Activated T-helper 2 cell treated with anti-CD3 and anti-CD28 coated beads, Interferon-gamma antibody, Interleukin-2, Interleukin-4, amounts not matched to agents 10 μg/mL and 5 μg/mL and 100 μg/mL, durations not matched to agents 14 hours and 24 hours and 36 hours (primary cell): ENCODE measurements around the gene CMTR1. TPM values are rescaled to one million over a fixed set of nuclear protein-coding genes. Genes with fewer than 3 reads are reported as not detected.
"Not testable (repeated sequence)": the region's sequence is repeated elsewhere in the genome, so short reads cannot be mapped to it uniquely, and the experiment has no call there.

Experiments
- DNase-seq: peaks from one replicate; pipeline ENCODE4 v3.0.0; 2021; ENCODE audit warnings: low spot score
- H3K27ac Mint-ChIP-seq: one replicate; pipeline ENCODE4 v1.8.0; 2021; ENCODE audit warnings: mixed read lengths
- H3K27me3 Mint-ChIP-seq: one replicate; pipeline ENCODE4 v1.8.0; 2021; ENCODE audit warnings: low read depth, mixed read lengths
- H3K36me3 Mint-ChIP-seq: one replicate; pipeline ENCODE4 v1.8.0; 2021; ENCODE audit warnings: low read depth, mixed read lengths
- H3K4me1 Mint-ChIP-seq: one replicate; pipeline ENCODE4 v1.8.0; 2021; ENCODE audit warnings: low read depth, mixed read lengths
- H3K4me3 Mint-ChIP-seq: one replicate; pipeline ENCODE4 v1.8.0; 2021; ENCODE audit warnings: low read depth, mild to moderate bottlenecking, moderate library complexity, mixed read lengths
- H3K9me3 Mint-ChIP-seq: one replicate; pipeline ENCODE4 v1.8.0; 2021; ENCODE audit warnings: mixed read lengths
- intact Hi-C: fragments of 100-400 bp; cut with micrococcal nuclease; formaldehyde crosslinking; loops from one replicate; pipeline ENCODE4 v1.15.1; 2023
- total RNA-seq: library from RNA; stranded (reverse); gene quantifications from 2 replicates; pipeline ENCODE4 v1.2.3, GENCODE V29; 2022

Gene CMTR1
- total RNA-seq, 1 donor from 2014 or later: 51.8 TPM

- no peaks in the 10 kb centered on the region for H3K9me3 Mint-ChIP-seq
- no peak overlapping the region for H3K4me3 Mint-ChIP-seq
- intact Hi-C loops: no loop called here
- no peak for DNase-seq
- no peaks in the 10 kb centered on the region for H3K27me3 Mint-ChIP-seq
- H3K4me1 Mint-ChIP-seq: peaks cover 60% of the 10 kb centered on the region
- H3K36me3 Mint-ChIP-seq: peaks cover 39% of the 10 kb centered on the region
- no peak overlapping the region for H3K27ac Mint-ChIP-seq
These were observed 60.1 kb downstream of the CMTR1 start for GRCh38 chr6:37492991-37493660.

GRCh38 chr6:37493661-37493995, 60.6 kb downstream of the CMTR1 start:
- H3K36me3 Mint-ChIP-seq: peaks cover 36% of the 10 kb centered on the region
- no peak for DNase-seq
- no peak overlapping the region for H3K27ac Mint-ChIP-seq
- H3K27me3 Mint-ChIP-seq: no peaks in the 10 kb centered on the region
- H3K4me3 Mint-ChIP-seq: no peak overlapping the region
- intact Hi-C loops: no loop called here
- H3K9me3 Mint-ChIP-seq: no peaks in the 10 kb centered on the region
- H3K4me1 Mint-ChIP-seq: peaks cover 59% of the 10 kb centered on the region

GRCh38 chr6:37495244-37495934, 62.4 kb downstream of the CMTR1 start:
- intact Hi-C loops: loop anchor here (1.0 to 5.0 kb wide), 6 partner anchors 13 to 583 kb away; partner anchors contain the start of genes CMTR1 and MDGA1
- no peaks in the 10 kb centered on the region for H3K27me3 Mint-ChIP-seq

GRCh38 chr6:37496951-37497885, 64.2 kb downstream of the CMTR1 start:
- Mint-ChIP-seq H3K4me3 (no peak overlapping the region), H3K27me3 (no peaks in the 10 kb centered on the region)
- intact Hi-C loops: loop anchor here (5.0 kb wide), 3 partner anchors 65 to 585 kb away; partner anchors contain the start of genes CMTR1 and MDGA1

More at GRCh38 chr6:37495244-37495934, 62.4 kb downstream of the CMTR1 start:
- H3K4me1 Mint-ChIP-seq: peaks cover 64% of the 10 kb centered on the region
- no peaks in the 10 kb centered on the region for H3K9me3 Mint-ChIP-seq
- no peak for DNase-seq
- H3K36me3 Mint-ChIP-seq: peaks cover 39% of the 10 kb centered on the region
- H3K4me3 Mint-ChIP-seq: peak overlapping the region; percentile 28
- peak overlapping the region; percentile 94 for H3K27ac Mint-ChIP-seq

GRCh38 chr6:37499433-37500293, 66.6 kb downstream of the CMTR1 start, which contains the start of gene CCDC167:
Gene CCDC167 (minus strand): TSS chr6:37499893. CDS start chr6:37499863, 30 bp downstream.
- Mint-ChIP-seq H3K9me3 (no peaks in the 10 kb centered on the region), H3K36me3 (peaks cover 25% of the 10 kb centered on the region), H3K27me3 (no peaks in the 10 kb centered on the region), H3K4me3 (peak within 1 kb of the TSS; percentile 93), H3K4me1 (peaks cover 64% of the 10 kb centered on the region), H3K27ac (peak within 1 kb of the TSS; percentile 96)
- intact Hi-C loops: loop anchor here (1.0 to 5.0 kb wide), 5 partner anchors 17 to 587 kb away; partner anchors contain the start of genes CMTR1 and MDGA1
- DNase-seq: peak; percentile 96

More at GRCh38 chr6:37496951-37497885, 64.2 kb downstream of the CMTR1 start:
- DNase-seq: no peak
- Mint-ChIP-seq H3K36me3 (peaks cover 38% of the 10 kb centered on the region), H3K4me1 (peaks cover 55% of the 10 kb centered on the region), H3K27ac (peak overlapping the region; percentile 59), H3K9me3 (no peaks in the 10 kb centered on the region)

- Mint-ChIP-seq H3K27ac (peak overlapping the region; percentile 96), H3K27me3 (no peaks in the 10 kb centered on the region), H3K9me3 (no peaks in the 10 kb centered on the region), H3K4me3 (peak overlapping the region; percentile 93), H3K36me3 (peaks cover 22% of the 10 kb centered on the region), H3K4me1 (peaks cover 60% of the 10 kb centered on the region)
- DNase-seq: no peak
- intact Hi-C loops: no loop called here
These were observed 67.2 kb downstream of the CMTR1 start for GRCh38 chr6:37500294-37500608.

- H3K4me1 Mint-ChIP-seq: peaks cover 54% of the 10 kb centered on the region
- not testable (repeated sequence) for H3K4me3 Mint-ChIP-seq
These were observed 67.9 kb downstream of the CMTR1 start for GRCh38 chr6:37500904-37501303.

GRCh38 chr6:37501632-37502491, 68.8 kb downstream of the CMTR1 start:
- no peaks in the 10 kb centered on the region for H3K27me3 Mint-ChIP-seq
- H3K27ac Mint-ChIP-seq: peak overlapping the region; percentile 97
- H3K9me3 Mint-ChIP-seq: no peaks in the 10 kb centered on the region
- H3K4me1 Mint-ChIP-seq: peaks cover 51% of the 10 kb centered on the region
- intact Hi-C loops: no loop called here
- peaks cover 12% of the 10 kb centered on the region for H3K36me3 Mint-ChIP-seq
- DNase-seq: peak; percentile 43
- H3K4me3 Mint-ChIP-seq: peak overlapping the region; percentile 49

More at GRCh38 chr6:37500904-37501303, 67.9 kb downstream of the CMTR1 start:
- H3K36me3 Mint-ChIP-seq: peaks cover 17% of the 10 kb centered on the region
- intact Hi-C loops, H3K27me3 Mint-ChIP-seq, H3K9me3 Mint-ChIP-seq, DNase-seq: not testable (repeated sequence)
- peak overlapping the region; percentile 96 for H3K27ac Mint-ChIP-seq

GRCh38 chr6:37502703-37503291, 69.8 kb downstream of the CMTR1 start:
- H3K36me3 Mint-ChIP-seq: peaks cover 7% of the 10 kb centered on the region
- peak; percentile 39 for DNase-seq
- no peak overlapping the region for H3K4me3 Mint-ChIP-seq
- H3K27me3 Mint-ChIP-seq: no peaks in the 10 kb centered on the region
- no peaks in the 10 kb centered on the region for H3K9me3 Mint-ChIP-seq
- H3K4me1 Mint-ChIP-seq: peaks cover 48% of the 10 kb centered on the region
- intact Hi-C loops: no loop called here
- H3K27ac Mint-ChIP-seq: peak overlapping the region; percentile 97

- H3K4me1 Mint-ChIP-seq: peaks cover 51% of the 10 kb centered on the region
- H3K4me3 Mint-ChIP-seq: no peak overlapping the region
- peak overlapping the region; percentile 97 for H3K27ac Mint-ChIP-seq
- no peaks in the 10 kb centered on the region for H3K27me3 Mint-ChIP-seq
- H3K36me3 Mint-ChIP-seq: peaks cover 4% of the 10 kb centered on the region
- DNase-seq: no peak
- H3K9me3 Mint-ChIP-seq: peaks cover 3% of the 10 kb centered on the region
- intact Hi-C loops: no loop called here
These were observed 70.4 kb downstream of the CMTR1 start for GRCh38 chr6:37503309-37503965.
